Skin epidermis (tissue), 12 donors: ENCODE results near the gene GALP.
A peak's percentile ranks its signal among the peaks of the same experiment; 100 is the strongest.
"Not testable (repeated sequence)": the region's sequence is repeated elsewhere in the genome, so short reads cannot be mapped to it uniquely, and the experiment has no call there.

Experiments
- H3K27ac ChIP-seq, 21 experiments: fragments of 200-600 bp; sonication (generic) in 11 of 21; one replicate each; pipeline ENCODE4 v1.5.0; 2020; ENCODE audit warnings: mild to moderate bottlenecking in 3 of 21, inconsistent platforms in 2 of 21, moderate library complexity in 2 of 21
- H3K4me3 ChIP-seq, 7 experiments: fragments of 200-600 bp; sonication (generic) in 2 of 7; one replicate each; pipeline ENCODE4 v1.5.0; 2020; ENCODE audit warnings: inconsistent platforms in 2 of 7, mild to moderate bottlenecking in 2 of 7, moderate library complexity in 1 of 7

GALP gene

DNA sequence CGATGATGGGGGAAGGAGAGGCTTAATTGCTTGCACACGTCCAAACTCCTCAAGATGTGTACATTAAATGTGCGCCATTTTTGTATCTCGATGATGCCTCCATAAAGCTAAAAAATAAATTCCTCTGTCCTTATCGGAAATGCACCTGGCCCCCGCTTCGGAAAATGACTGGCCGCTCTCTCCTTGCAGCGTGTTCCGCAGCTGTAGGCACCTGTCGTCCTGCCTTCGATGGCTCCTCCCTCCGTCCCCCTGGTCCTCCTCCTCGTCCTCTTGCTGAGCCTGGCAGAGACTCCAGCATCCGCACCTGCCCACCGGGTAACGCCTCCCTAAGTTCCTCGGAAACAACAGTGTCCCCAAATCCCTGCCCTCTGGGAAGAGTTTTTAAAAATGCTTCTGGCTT, 1.1 kb downstream of the GALP start:
- Histone ChIP-seq H3K4me3 (no peak overlapping the region), H3K27ac (no peak overlapping the region)

DNA sequence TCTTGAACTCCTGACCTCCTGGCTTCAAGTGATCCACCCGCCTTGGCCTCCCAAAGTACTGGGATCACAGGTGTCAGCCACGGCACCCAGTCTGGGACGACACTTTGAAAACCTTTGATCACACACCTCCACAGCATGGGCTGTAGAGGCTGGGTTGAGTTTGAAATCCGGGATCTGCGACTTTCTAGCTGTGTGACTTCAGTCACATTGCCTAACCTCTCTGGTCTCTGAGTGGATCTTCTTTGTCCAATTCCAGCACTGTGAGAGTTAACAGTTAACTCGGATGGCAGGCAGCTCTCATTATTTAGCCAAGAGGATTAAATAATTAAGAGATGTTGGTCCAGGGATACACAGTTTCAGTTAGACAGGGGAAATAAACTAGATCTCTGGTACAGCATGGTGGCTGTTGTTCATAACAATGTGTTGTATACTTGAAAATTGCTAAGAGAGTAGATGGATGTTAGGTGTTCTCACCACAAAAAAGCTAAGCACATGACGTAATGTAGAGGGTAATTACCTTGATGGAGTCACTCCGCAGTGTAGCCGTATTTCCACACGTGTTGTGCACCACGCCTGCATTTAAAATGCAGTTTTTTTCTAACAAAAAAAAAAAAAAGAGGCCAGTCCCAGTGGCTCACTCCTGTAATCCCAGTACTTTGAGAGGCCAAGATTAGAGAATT, 1.9 kb downstream of the GALP start:
- no peak overlapping the region for H3K4me3 ChIP-seq
- H3K27ac ChIP-seq, result no peak overlapping the region

DNA sequence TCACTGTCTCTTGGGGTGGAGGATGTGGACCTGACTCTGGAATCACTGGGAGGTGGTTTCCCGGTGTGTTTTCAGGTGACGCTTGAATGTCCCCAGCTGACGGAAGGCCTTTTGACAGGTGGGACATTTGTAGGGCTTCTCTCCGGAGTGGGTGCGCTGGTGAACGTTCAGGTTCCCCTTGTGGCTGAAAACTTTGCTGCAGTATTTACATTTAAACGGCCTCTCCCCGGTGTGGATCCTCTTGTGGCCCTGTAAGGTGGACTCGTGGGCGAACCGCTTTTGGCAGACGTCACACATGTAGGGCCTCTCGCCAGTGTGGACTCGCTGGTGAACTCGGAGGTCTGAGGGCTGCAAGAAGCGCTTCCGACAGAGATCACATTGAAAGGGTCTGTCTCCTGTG, 14.0 kb downstream of the GALP start:
- Histone ChIP-seq H3K4me3 (no peak overlapping the region), H3K27ac (no peak overlapping the region)

DNA sequence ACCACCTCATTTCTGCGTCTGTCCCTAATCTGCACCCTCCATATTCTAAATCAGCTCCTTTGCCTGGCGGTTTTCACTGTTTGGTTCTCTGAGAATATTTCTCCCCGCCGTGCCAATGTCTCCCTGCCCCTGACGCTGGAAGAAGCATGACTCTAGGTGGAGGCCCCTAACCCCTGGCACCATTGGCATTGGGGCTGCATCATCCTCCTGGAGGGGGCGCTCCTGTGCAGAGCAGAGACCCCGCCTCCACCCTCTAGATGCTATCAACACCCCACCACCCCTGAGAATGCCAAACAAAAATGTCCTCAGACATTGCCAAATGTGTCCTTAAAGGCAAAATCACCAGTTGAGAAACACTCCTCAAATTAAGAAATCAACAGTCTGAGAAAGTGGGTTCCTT, 15.3 kb downstream of the GALP start:
- no peak overlapping the region for H3K27ac ChIP-seq
- H3K4me3 ChIP-seq, result no peak overlapping the region

DNA sequence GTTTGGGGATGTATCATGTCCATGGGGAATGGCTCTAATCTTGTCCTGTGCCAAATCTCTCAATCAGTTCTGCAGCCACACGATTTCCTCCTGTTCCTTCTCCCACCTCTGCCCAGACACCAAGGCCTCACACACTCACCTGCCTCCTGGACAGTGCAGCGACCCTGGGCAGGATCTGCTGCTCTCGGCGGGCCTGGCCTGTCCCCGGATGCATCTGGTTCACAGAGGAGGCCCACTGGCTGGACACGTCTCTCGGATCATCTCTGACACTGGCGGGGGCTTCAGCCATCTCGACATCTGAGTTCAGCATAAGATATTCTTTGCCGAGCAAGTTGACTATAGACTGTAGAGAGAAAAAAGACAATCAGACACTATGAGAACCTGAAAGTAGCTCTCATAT, 15.9 kb downstream of the GALP start:
- Histone ChIP-seq H3K27ac (no peak overlapping the region), H3K4me3 (no peak overlapping the region)

DNA sequence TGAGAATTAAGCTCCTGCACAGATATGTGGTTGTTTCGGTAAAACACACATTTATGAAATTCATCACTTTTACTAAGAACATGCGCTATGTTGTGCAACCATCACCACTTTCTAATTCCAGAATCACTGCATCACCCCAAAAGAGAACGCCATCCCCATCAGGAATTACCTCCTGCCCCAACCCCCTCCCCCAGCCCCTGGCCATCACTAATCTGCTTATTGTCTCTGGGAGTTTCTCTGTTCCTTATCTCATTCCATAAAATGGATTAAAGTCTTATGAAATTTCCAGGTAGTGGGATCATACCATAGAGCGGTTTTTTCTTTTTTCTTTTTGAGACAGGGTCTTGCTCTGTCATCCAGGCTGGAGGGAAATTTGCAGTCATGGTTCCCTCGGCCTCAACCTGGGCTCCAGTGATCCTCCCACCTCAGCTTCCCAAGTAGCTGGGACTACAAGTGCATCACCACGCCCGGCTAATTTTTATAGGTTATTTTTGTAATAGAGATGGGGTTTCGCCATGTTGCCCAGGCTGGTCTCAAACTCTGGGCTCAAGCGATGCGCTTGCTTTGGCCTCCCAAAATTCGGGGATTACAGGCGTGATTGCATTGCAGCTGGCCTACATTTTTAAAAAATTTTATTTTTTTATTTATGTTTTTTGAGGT, 18.3 kb downstream of the GALP start:
- H3K4me3 ChIP-seq, result no peak overlapping the region
- H3K27ac ChIP-seq, result no peak overlapping the region

DNA sequence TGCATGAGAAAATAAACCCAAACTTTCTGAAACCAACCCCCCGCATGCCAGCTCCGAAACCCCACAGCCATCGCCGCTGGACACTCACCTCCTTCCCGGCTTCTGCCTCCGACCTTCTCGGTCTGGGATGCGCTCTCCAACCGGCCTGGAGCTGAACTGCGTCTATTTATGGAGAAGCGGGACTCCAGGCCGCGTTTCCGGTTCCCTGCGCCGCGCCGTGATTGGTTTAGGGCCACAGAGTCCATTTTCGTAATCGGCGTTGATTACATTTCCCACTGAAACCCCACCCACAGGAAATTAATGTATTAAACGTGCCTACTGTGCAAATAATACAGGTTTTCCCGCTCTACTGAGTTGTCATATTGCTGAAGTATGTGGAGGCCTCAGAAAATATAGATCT, 21.8 kb downstream of the GALP start, which contains the start of gene ZSCAN5B:
Gene ZSCAN5B, minus strand, starts transcription at position 138 of the 400 bp plus-strand sequence. CDS start 4,731 bp downstream, outside the sequence.
- H3K4me3 ChIP-seq, H3K27ac ChIP-seq: not testable (repeated sequence)

DNA sequence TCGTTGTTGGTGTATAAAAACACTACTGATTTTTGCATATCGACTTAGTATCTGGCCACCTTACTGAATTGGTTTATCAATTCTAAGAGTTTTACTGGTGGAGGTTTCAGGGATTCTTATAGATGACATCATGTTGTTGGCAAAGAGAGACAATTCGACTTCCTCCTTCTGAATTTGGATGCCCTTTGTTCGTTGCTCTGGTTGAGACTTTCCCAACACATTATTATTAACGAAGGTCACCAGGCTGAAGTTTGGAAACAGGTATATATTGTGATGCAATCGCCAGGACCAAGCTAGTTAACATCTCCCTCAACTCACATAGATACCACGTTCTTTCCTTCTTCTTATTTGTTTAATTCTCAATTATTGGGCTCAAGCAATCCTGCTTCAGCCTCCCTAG, 23.9 kb downstream of the GALP start:
- no peak overlapping the region for H3K4me3 ChIP-seq
- H3K27ac ChIP-seq, result no peak overlapping the region

DNA sequence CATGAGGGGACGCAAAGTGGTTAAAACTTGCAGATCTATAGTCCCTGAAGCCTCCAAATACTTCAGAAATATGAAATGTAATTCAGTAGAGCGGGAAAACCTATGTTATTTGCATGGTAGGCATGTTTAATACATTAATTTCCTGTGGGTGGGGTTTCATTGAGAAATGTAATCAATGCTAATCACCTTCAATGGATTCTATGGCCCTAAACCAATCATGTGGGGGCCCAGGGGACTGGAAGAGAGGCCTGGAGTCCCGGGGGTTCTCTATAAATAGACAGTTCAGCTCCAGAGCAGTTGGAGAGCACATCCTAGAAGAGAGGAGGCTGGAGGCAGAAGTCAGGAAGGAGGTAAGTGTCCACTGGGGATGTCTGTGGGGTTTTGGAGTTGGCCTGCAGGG, 26.2 kb downstream of the GALP start, which contains the start of gene ZSCAN5C:
Gene ZSCAN5C, plus strand, starts transcription at position 301 of the 400 bp plus-strand sequence. CDS start 3,641 bp downstream, outside the sequence.
- no peak within 1 kb of the TSS for H3K27ac ChIP-seq
- no peak within 1 kb of the TSS for H3K4me3 ChIP-seq

DNA sequence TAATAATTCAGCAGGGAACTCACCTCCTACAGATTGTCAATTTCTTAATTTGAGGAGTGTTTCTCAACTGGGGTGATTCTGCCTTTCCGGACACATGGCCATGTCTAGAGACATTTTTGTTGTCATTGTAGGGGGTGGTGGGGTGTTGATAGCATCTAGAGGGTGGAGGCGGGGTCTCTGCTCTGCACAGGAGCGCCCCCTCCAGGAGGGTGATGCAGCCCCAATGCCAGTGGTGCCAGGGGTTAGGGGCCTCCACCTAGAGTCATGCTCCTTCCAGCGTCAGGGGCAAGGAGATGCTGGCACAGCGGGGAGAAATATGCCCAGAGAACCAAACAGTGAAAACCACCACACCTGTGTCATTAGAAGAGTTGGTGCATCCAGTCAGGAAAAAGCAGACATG, 31.8 kb downstream of the GALP start:
- not testable (repeated sequence) for H3K4me3 ChIP-seq, H3K27ac ChIP-seq

DNA sequence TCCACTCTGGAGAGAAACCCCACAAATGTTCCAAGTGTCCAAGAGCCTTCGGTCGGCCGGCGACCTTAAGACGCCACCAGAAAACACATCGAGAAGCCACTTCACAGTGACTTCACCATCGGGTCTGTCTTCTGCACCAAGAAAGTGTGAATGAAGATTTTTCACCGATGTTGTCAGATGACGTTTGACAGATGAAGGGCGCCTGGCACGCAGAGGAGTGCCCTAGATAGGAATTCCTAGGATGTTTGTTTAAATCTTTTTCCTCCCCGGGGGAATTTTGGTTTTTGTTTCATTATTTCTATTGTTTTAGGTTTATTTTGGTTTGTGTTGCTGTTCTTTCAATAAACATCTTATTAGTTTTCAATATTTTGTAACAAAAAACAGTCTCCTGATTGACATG, 33.3 kb downstream of the GALP start:
- no peak overlapping the region for H3K4me3 ChIP-seq

DNA sequence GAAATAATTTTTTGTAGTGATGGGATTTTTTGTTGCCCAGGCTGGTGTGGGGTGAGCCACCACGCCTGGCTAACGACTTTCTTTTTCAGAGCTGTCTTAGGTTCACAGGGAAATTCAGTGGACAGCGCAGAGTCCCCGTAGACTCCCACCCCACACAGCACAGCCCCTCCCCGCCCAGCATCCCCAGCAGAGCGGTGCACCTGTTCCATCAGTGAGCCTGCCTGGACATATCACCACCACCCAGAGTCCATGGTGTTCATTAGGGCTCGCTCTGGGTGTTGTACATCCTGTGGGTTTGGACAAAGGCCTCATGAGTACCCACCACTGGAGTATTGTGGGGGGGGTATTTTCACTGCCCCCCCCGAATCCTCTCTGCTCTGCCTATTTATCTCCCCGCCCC, 34.2 kb downstream of the GALP start:
- H3K4me3 ChIP-seq, H3K27ac ChIP-seq: not testable (repeated sequence)

More for the DNA sequence above, 33.3 kb downstream of the GALP start:
- no peak overlapping the region for H3K27ac ChIP-seq

DNA sequence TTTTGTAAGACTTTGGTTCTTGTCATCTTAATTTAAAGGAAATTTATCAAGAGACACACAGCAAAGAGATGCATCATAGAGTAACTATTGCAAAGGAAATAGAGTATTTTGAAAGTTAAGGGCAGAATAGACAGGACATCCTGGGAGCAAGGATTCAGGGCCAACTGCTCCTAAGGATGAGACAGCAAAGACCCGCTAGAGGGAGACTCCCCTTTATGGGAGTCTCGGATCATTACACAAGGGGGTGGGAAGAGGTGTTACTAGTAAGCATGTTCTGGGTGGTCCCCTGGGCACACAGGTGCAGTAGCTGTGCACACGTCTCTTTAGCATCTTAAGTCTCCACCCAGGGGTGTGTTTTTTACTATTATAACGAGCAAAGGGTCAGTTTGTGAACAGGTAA, 35.9 kb downstream of the GALP start:
- no peak overlapping the region for H3K4me3 ChIP-seq
- no peak overlapping the region for H3K27ac ChIP-seq

DNA sequence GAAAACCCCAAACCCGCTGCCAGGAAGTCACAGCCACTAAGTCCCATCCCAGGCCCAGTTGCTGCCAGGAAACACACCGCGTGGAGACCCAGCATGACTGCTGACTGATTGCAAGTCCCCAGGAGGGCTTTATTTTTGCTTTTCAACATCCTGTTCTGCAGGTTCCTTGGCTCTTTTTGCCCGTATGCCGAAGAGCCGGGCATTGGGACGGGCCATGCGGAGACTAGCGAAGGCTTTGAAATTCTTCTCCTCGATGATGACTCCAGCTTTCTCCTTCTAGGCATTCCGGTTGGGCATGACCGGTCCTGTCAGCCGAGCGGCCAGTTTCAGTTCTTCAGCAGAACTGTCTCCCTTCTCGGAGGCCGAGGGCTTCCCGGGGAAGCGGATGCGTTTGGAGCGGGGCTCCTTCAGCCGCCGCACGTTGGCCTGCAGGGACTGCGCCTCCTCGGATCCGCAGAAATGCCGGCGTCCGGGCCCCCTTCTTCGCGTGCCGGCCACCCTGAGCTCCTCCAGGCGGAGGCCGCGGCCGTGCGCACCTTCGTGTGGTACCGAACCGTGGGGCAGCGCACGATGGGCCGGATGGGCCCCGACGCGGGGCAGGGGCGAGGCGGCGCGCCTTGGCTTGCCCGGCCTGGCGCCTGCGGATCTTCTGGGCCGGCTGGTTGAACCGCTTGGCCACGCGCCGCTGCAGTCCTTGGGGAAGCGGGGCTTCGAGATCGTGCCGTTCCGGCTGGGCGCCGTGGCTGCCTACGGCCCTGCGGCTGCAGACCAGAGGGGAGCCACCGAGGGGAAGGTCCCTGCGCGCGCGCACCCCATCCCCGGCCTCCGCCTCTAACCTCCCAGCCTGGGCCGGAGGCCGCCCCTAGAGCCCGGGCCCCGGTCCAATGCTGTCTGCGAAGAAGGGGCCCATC, 41.5 kb downstream of the GALP start:
- peak overlapping the region; percentile 19 to 45 (median 30) for H3K4me3 ChIP-seq

DNA sequence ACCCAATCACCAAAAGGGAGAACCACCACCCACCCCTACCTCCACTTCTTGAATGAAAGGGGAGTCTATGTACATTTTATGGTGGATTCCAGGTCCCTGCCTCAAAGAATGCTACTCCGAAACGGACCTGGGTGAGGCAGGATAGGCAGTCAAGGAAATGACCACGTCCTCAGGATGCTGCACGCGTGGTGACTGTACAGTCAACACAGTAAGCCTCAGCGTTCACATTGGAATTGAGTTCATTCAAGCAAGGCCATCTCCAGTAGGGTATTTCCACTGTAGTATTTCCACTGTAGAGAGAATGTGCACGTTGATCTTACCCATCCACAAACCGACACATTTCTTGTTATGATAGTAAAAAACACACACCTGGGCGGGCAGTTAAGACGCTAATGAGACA, 43.2 kb downstream of the GALP start:
- H3K4me3 ChIP-seq, result no peak overlapping the region
- H3K27ac ChIP-seq, result no peak overlapping the region

More for the DNA sequence above, 41.5 kb downstream of the GALP start:
- peak overlapping the region in 18 of 21 experiments; percentile 9 to 81 (median 55) for H3K27ac ChIP-seq

DNA sequence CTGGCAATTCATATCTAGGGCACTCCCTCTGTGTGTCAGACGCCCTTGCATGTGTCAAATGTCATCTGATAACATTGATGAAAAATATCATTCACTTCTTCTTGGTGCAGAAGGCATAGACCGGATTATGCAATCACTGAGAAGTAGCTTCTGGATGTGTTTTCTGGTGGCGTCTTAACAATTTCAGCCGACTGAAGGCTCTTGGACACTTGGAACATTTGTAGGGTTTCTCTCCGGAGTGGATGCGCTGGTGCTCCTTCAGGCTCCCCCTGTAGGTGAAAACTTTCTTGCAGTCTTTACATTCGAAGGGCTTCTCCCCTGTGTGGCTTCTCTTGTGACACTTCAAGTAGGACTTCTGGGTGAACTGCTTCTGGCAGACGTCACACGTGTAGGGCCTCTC, 45.6 kb downstream of the GALP start:
- H3K4me3 ChIP-seq, H3K27ac ChIP-seq: not testable (repeated sequence)

DNA sequence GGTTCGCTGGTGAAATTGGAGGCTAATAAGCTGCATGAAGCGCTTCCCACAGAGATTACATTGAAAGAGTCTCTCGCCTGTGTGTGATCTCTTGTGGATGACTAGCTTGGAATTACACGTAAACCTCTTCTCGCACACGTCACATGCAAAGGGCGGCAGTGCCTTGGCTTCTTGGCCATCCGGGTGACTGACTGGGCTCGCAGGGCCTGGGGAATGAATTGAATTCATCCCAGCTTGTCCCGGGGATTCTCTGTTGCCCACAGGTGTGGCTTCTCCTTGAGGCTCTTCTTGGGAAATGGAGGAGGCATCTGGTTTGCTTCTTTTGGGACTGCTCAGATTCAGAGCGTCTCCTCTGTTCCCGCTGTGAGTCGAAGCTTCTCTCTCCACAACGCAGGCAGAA, 46.0 kb downstream of the GALP start:
- H3K4me3 ChIP-seq, result no peak overlapping the region

DNA sequence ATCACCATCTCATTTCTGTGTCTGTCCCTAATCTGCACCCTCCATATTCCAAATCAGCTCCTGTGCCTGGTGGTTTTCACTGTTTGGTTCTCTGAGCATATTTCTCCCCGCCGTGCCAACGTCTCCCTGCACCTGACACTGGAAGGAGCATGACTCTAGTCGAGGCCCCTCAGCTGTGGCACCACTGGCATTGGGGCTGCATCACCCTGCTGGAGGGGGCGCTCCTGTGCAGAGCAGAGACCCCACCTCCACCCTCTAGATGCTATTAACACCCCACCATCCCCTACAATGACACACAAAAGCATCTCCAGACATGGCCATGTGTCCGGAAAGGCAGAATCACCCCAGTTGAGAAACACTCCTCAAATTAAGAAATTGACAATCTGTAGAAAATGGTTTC, 47.1 kb downstream of the GALP start:
- H3K4me3 ChIP-seq, result no peak overlapping the region
- no peak overlapping the region for H3K27ac ChIP-seq

More for the DNA sequence above, 46.0 kb downstream of the GALP start:
- H3K27ac ChIP-seq, result no peak overlapping the region

DNA sequence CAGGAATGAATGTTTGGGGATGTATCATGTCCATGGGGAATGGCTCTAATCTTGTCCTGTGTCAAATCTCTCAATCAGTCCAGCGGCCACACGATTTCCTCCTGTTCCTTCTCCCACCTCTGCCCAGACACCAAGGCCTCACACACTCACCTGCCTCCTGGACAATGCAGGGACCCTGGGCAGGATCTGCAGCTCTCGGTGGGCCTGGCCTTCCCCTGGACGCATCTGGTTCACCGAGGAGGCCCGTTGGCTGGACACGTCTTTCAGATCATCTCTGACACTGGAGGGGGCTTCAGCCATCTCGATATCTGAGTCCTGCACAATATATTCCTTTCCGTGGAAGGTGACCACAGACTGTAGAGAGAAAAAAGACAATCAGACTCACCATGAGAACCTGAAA, 47.7 kb downstream of the GALP start:
- no peak overlapping the region for H3K4me3 ChIP-seq

More for the DNA sequence above, 47.7 kb downstream of the GALP start:
- no peak overlapping the region for H3K27ac ChIP-seq
